GM21825 (cell line): ENCODE results near the gene RACGAP1.

Source experiments
- ATAC-seq: cut with Tn5 transposase; IDR thresholded peaks from one replicate; pipeline ENCODE4 v1.9.1; 2021; ENCODE audit warnings: mild to moderate bottlenecking, moderate library complexity; ENCODE audit not compliant: unreplicated experiment

RACGAP1 gene

GRCh38 chr12:49971141-49971540 is 54.2 kb downstream of the RACGAP1 start:
- ATAC-seq = no peak

GRCh38 chr12:49970658-49971057 is 54.6 kb downstream of the RACGAP1 start:
- no peak for ATAC-seq

GRCh38 chr12:49969651-49970429 is 55.5 kb downstream of the RACGAP1 start:
- ATAC-seq = no peak

GRCh38 chr12:49969027-49969426 is 56.3 kb downstream of the RACGAP1 start:
- ATAC-seq = no peak

- no peak for ATAC-seq
Measured at GRCh38 chr12:49968471-49968870, 56.8 kb downstream of the RACGAP1 start.

GRCh38 chr12:49967777-49968250 is 57.5 kb downstream of the RACGAP1 start:
- no peak for ATAC-seq

- ATAC-seq = no peak
Measured at GRCh38 chr12:49967042-49967776, 58.1 kb downstream of the RACGAP1 start.

- no peak for ATAC-seq
Measured at GRCh38 chr12:49966511-49967041, 58.7 kb downstream of the RACGAP1 start.

- ATAC-seq = no peak
Measured at GRCh38 chr12:49965836-49966235, 59.5 kb downstream of the RACGAP1 start.

- no peak for ATAC-seq
Measured at GRCh38 chr12:49964849-49965624, 60.3 kb downstream of the RACGAP1 start.

- no peak for ATAC-seq
Measured at GRCh38 chr12:49963976-49964815, 61.1 kb downstream of the RACGAP1 start.

GRCh38 chr12:49962861-49963765 is 62.2 kb downstream of the RACGAP1 start:
- no peak for ATAC-seq

GRCh38 chr12:49961993-49962764 is 63.1 kb downstream of the RACGAP1 start:
- no peak for ATAC-seq

GRCh38 chr12:49961111-49961922 is 64.0 kb downstream of the RACGAP1 start, which contains the start of gene AQP5:
TSS of gene AQP5 (plus strand) at chr12:49961872. CDS start at chr12:49962018, 146 bp downstream.
- ATAC-seq = no peak

GRCh38 chr12:49960474-49961110 is 64.7 kb downstream of the RACGAP1 start:
- no peak for ATAC-seq

GRCh38 chr12:49959685-49960473 is 65.4 kb downstream of the RACGAP1 start:
- ATAC-seq = no peak
